HUES48 (cell line): ENCODE measurements around the gene TGFBR3L.

Experiments used
- H3K27ac ChIP-seq: one replicate; pipeline ENCODE4 v1.7.0; 2013; ENCODE audit warnings: low read depth, low read length, inconsistent platforms
- H3K27me3 ChIP-seq: 2 replicates; pipeline ENCODE4 v1.6.1; 2013; ENCODE audit warnings: mild to moderate bottlenecking, low read length; ENCODE audit not compliant: control insufficient read depth, insufficient read depth
- H3K36me3 ChIP-seq: 2 replicates; pipeline ENCODE4 v1.6.1; 2013; ENCODE audit warnings: low read length; ENCODE audit not compliant: control insufficient read depth, insufficient read depth
- H3K4me1 ChIP-seq: 2 replicates; pipeline ENCODE4 v1.6.1; 2013; ENCODE audit warnings: mild to moderate bottlenecking, low read length; ENCODE audit not compliant: control insufficient read depth, insufficient read depth
- H3K4me3 ChIP-seq: 2 replicates; pipeline ENCODE4 v1.5.1; 2013; ENCODE audit warnings: mild to moderate bottlenecking, low read depth, low read length
- H3K9ac ChIP-seq: 2 replicates; pipeline ENCODE4 v1.6.1; 2013; ENCODE audit warnings: mild to moderate bottlenecking, low read depth, low read length, moderate library complexity
- H3K9me3 ChIP-seq: 2 replicates; pipeline ENCODE4 v1.6.1; 2013; ENCODE audit warnings: low read length; ENCODE audit not compliant: control insufficient read depth, insufficient read depth

TGFBR3L gene

DNA sequence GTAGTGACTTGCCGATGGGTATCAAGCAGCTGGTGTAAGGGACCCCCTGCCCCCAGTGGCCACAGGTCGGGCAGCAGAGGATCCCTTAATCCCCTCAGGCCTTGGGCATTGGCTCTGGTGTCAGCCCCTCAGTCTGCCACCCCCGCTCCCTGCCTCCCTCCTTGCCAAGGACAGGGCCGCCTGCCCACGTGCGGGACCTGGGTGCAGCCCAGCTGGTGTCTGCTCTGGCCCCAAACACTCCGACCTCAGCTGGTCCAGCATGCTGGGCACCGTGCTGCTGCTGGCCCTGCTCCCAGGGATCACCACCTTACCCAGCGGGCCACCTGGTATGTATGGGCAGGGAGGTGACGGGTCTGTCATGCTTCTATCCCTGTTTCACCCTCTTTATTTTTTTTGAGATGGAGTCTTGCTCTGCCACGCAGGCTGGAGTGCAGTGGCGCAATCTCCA is at the start of gene TGFBR3L:
Gene TGFBR3L, plus strand, starts transcription at position 233 of the 448 bp plus-strand sequence.
- Histone ChIP-seq H3K4me3 (peak within 1 kb of the TSS; percentile 62; the same call in 1 of the 2 replicates), H3K27me3 (peaks cover 44% of the 10 kb centered on the region), H3K27ac (no peak within 1 kb of the TSS), H3K36me3 (peaks cover 27% of the 10 kb centered on the region), H3K4me1 (peaks cover 2% of the 10 kb centered on the region; the same call in 1 of the 2 replicates), H3K9me3 (no peaks in the 10 kb centered on the region), H3K9ac (no peak within 1 kb of the TSS)

- Histone ChIP-seq H3K9me3 (no peaks in the 10 kb centered on the region), H3K27me3 (peaks cover 53% of the 10 kb centered on the region), H3K4me3 (no peak overlapping the region), H3K27ac (no peak overlapping the region), H3K4me1 (peaks cover 18% of the 10 kb centered on the region; the same call in 1 of the 2 replicates), H3K36me3 (no peaks in the 10 kb centered on the region), H3K9ac (no peak overlapping the region)
Measured at GRCh38 chr19:7865262-7865911, 49.2 kb upstream of the TGFBR3L start.

- H3K4me1 ChIP-seq = peaks cover 16% of the 10 kb centered on the region; the same call in 1 of the 2 replicates
- H3K36me3 ChIP-seq = no peaks in the 10 kb centered on the region
- no peaks in the 10 kb centered on the region for H3K9me3 ChIP-seq
- H3K27ac ChIP-seq = no peak overlapping the region
- H3K9ac ChIP-seq = no peak overlapping the region
- H3K27me3 ChIP-seq = peaks cover 42% of the 10 kb centered on the region
- H3K4me3 ChIP-seq = no peak overlapping the region
Measured at GRCh38 chr19:7866399-7867091, 48.1 kb upstream of the TGFBR3L start.

DNA sequence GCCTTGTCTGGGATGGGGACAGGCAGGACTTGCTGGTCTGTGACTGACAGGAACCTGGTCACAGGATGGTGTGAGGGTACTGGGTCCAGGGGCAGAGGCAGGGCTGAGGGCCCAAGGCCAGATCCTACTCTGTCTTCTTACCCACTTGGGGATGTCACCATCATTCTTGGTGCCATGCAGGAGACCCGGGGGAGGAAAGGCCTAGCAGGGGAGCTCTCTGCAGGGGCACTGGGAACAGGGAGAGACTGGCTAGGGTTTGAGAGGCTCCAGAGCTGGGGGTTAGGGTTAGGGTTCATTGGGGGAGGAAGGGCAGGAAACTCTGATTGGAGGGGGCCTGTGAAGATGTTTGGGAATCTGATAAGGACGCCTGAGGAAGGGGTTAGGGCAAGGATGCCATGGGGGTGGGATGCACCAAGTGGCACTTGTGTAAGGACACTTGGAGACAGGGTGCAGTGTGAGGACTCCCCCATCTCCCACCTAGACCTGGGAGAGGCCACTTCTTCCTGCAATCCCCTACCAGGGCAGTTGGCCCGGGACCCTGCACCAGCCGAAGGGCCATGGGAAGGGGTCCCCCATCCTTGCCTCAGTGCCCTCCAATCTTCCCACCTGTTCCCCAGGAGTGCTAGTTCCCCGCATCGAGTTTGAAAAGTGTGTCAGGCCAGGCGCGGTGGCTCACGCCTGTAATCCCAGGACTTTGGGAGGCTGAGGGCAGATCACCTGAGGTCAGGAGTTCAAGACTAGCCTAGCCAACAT is 47.4 kb upstream of the TGFBR3L start:
- H3K9me3 ChIP-seq = no peaks in the 10 kb centered on the region
- H3K27me3 ChIP-seq = peaks cover 40% of the 10 kb centered on the region

DNA sequence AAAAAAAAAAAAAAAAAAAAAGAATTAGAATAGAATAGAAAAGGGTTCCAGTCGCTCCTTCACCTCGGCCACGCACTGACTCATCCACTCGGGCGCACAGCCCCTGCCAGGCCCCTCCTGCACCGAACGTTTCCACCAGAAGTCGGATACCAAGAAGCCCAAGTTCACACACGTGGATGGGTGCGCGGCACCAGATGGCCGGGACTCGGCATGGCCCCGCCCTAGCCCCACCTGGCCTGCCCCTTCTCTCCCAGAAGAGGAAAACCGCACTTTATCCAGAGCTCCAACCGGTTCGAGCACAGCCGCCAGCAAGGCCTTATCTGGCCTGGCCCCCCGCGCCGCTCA is 46.3 kb upstream of the TGFBR3L start:
- no peak overlapping the region for H3K9ac ChIP-seq

More for the DNA sequence above, 47.4 kb upstream of the TGFBR3L start:
- Histone ChIP-seq H3K4me1 (peaks cover 16% of the 10 kb centered on the region; the same call in 1 of the 2 replicates), H3K9ac (no peak overlapping the region), H3K27ac (no peak overlapping the region), H3K36me3 (no peaks in the 10 kb centered on the region), H3K4me3 (no peak overlapping the region)

DNA sequence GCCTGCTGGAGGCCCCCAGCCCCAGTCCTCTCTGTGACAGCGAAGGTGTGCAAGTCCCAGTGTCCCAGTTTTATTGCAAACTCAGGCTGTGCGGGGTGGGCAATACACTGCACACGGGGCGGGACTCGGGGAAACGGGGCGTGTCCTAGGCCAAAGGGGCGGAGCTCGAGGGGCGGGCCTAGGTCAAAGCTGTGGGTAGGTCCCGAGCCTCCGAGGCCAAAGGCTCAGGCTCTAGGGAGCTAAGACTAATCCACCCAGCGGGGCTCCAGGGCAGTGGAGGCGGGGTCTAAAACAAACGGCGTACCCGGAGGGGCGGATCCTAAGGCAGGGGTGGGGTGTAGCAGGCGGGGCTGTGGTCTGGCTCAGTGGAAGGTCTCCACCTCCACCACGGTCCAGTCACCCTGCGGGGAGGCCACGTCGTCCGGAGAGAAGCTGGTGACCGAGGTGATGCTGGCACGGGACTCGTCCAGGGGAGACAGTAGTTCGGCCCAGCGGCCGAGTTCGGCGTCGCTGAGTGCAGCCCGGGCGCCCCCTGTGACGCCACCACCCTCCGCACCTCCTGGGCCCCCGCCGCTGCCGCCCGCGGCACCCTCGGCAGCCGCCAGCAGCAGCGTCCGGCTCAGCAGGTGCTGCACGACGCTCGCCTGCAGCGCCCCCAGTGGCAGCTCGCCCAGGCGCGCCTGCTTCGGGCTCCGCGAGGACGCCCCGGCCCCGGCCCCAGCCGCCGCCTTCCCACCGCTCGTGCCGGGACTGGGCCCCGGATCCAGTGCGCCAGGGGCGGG is 45.8 kb upstream of the TGFBR3L start:
- Histone ChIP-seq H3K36me3 (no peaks in the 10 kb centered on the region), H3K9me3 (no peaks in the 10 kb centered on the region), H3K4me3 (peak overlapping the region; percentile 64), H3K9ac (no peak overlapping the region; the same call in 1 of the 2 replicates), H3K4me1 (peaks cover 15% of the 10 kb centered on the region; the same call in 1 of the 2 replicates), H3K27me3 (peaks cover 40% of the 10 kb centered on the region), H3K27ac (no peak overlapping the region)

More for the DNA sequence above, 46.3 kb upstream of the TGFBR3L start:
- no peaks in the 10 kb centered on the region for H3K9me3 ChIP-seq
- no peaks in the 10 kb centered on the region for H3K36me3 ChIP-seq
- H3K27me3 ChIP-seq = peaks cover 42% of the 10 kb centered on the region
- H3K4me3 ChIP-seq = peak overlapping the region; percentile 37; the same call in 1 of the 2 replicates
- H3K4me1 ChIP-seq = peaks cover 17% of the 10 kb centered on the region; the same call in 1 of the 2 replicates
- no peak overlapping the region for H3K27ac ChIP-seq

DNA sequence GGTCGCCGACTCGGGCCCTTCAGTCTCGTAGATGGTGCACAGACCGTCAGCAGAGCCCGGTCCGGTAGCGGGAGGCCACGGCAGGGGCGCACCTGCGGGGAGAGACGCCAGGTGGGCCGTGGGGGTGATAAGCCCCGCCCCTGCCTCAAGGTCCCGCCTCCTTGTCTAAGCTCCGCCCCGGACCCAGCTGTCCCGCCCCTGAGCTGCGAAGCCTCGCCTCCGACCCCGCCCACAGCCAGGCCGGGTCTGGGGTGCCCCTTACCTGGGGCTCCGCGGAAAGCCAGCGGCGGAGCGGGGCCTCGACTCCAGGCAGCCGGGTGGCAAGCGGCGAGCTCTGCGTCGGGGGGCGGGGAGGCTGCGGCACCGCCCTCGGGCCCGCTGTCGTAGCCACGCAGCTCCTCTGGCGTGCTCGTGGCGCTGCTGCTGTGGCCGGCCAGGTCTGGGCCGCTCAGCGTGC is 45.1 kb upstream of the TGFBR3L start:
- H3K4me1 ChIP-seq = peaks cover 15% of the 10 kb centered on the region; the same call in 1 of the 2 replicates
- no peak overlapping the region; the same call in 1 of the 2 replicates for H3K9ac ChIP-seq
- peak overlapping the region; percentile 64; the same call in 1 of the 2 replicates for H3K4me3 ChIP-seq
- H3K36me3 ChIP-seq = no peaks in the 10 kb centered on the region
- H3K27ac ChIP-seq = no peak overlapping the region
- H3K27me3 ChIP-seq = peaks cover 35% of the 10 kb centered on the region
- H3K9me3 ChIP-seq = no peaks in the 10 kb centered on the region

GRCh38 chr19:7869910-7870511 is 44.6 kb upstream of the TGFBR3L start:
- peaks cover 13% of the 10 kb centered on the region; the same call in 1 of the 2 replicates for H3K4me1 ChIP-seq
- H3K27me3 ChIP-seq = peaks cover 30% of the 10 kb centered on the region
- H3K36me3 ChIP-seq = no peaks in the 10 kb centered on the region
- no peak overlapping the region for H3K27ac ChIP-seq
- no peaks in the 10 kb centered on the region for H3K9me3 ChIP-seq
- H3K4me3 ChIP-seq = peak overlapping the region; percentile 64; the same call in 1 of the 2 replicates
- no peak overlapping the region for H3K9ac ChIP-seq

DNA sequence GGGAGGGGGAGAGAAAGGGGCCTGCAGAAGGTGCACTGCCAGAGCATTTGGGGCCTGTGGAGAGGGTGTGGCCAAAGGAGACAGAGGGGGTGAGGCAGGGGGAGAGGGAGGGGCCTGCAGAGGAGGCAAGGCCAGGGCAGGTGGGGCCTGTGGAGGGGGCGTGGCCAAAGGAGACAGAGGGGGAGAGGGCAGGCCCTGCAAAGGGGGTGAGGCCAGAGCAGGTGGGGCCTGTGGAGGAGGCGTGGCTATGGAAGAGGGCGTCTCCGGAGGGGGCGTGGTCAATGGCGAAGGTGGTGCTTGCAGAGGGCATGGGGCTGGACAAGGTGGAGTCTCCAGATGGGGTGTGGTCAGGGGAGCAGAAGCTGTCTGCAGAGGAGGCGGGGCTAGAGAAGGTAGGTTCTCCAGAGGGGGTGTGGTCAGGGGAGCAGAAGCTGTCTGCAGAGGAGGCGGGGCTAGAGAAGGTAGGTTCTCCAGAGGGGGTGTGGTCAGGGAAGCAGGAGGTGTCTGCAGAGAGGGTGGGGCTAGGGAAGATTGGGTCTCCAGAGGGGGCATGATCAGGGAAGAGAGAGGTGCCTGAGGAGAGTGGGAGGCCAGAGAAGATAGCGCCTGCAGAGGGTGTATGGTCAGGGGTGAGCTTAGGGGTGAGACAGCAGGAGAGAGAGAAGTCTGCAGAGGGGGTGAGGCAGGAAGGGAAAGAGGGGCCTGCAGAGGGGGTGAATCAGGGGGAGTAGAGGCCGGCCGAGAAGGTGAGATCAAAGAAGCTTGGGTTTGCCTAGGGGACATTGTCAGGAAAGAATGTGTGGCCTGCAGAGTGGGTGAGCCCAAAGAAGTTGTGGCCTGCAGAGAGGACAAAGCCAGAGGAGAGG is 43.8 kb upstream of the TGFBR3L start:
- Histone ChIP-seq H3K9ac (peak overlapping the region; percentile 44; the same call in 1 of the 2 replicates), H3K27ac (peak overlapping the region; percentile 82), H3K9me3 (no peaks in the 10 kb centered on the region), H3K4me1 (peaks cover 10% of the 10 kb centered on the region; the same call in 1 of the 2 replicates), H3K36me3 (no peaks in the 10 kb centered on the region), H3K4me3 (no peak overlapping the region), H3K27me3 (peaks cover 23% of the 10 kb centered on the region)
